ENCODE measurements around the gene MTHFD2L. TPM values are rescaled to one million over a fixed set of nuclear protein-coding genes. Genes with fewer than 3 reads are reported as not detected.
"Not testable (repeated sequence)": the region's sequence is repeated elsewhere in the genome, so short reads cannot be mapped to it uniquely, and the experiment has no call there.

Gene MTHFD2L
- total and polyA plus RNA-seq, 8 donors: 9.1 to 19.1 (median 16.6) TPM

- no peak overlapping the region for H3K4me3 ChIP-seq
- no peak for ATAC-seq
These were observed 180.9 kb downstream of the MTHFD2L start for GRCh38 chr4:74338792-74339333.

GRCh38 chr4:74339501-74339900, 181.6 kb downstream of the MTHFD2L start:
- Histone ChIP-seq H3K4me1 (peaks cover 0 to 8% of the 10 kb centered on the region in 2 donors), H3K4me3 (no peak overlapping the region), H3K36me3 (no peaks in the 10 kb centered on the region), H3K9me3 (peaks cover 0 to 15% of the 10 kb centered on the region in 2 donors), H3K27me3 (no peaks in the 10 kb centered on the region), H3K27ac (no peak overlapping the region)
- no peak for TF ChIP-seq CTCF (IDR thresholded peaks at IDR 0.05)
- intact Hi-C loops (cut with DNase I): no loop called here
- ATAC-seq (no peak), DNase-seq (no peak)

More at GRCh38 chr4:74338792-74339333, 180.9 kb downstream of the MTHFD2L start:
- DNase-seq: peak in 2 of 4 donors; percentile 1 to 8
- Histone ChIP-seq H3K27ac (no peak overlapping the region), H3K4me1 (peaks cover 0 to 8% of the 10 kb centered on the region in 2 donors), H3K36me3 (no peaks in the 10 kb centered on the region), H3K27me3 (no peaks in the 10 kb centered on the region), H3K9me3 (peaks cover 0 to 9% of the 10 kb centered on the region in 2 donors)
- TF ChIP-seq CTCF (IDR thresholded peaks at IDR 0.05): no peak
- intact Hi-C loops (cut with DNase I): no loop called here

- DNase-seq; H3K4me3 ChIP-seq; H3K27ac ChIP-seq; intact Hi-C loops (cut with DNase I); ATAC-seq; H3K27me3 ChIP-seq; H3K4me1 ChIP-seq; H3K36me3 ChIP-seq: not testable (repeated sequence)
- H3K9me3 ChIP-seq: peaks cover 0 to 21% of the 10 kb centered on the region in 2 donors
These were observed 182.5 kb downstream of the MTHFD2L start for GRCh38 chr4:74340421-74340820.

- ATAC-seq (no peak), DNase-seq (no peak)
- no peak for TF ChIP-seq CTCF (IDR thresholded peaks at IDR 0.05)
- H3K36me3 ChIP-seq: no peaks in the 10 kb centered on the region
- intact Hi-C loops (cut with DNase I): no loop called here
- no peak overlapping the region for H3K4me3 ChIP-seq
- H3K27me3 ChIP-seq: no peaks in the 10 kb centered on the region
- peaks cover 0 to 6% of the 10 kb centered on the region in 2 donors for H3K4me1 ChIP-seq
- no peak overlapping the region for H3K27ac ChIP-seq
- peaks cover 0 to 21% of the 10 kb centered on the region in 2 donors for H3K9me3 ChIP-seq
These were observed 186.1 kb downstream of the MTHFD2L start for GRCh38 chr4:74344031-74344430.

Other genes starting within 250 kb of the MTHFD2L start
- gene PF4, start 176.1 kb upstream of the MTHFD2L start, total RNA-seq: 1 to 10 TPM; 1.8 to 3.6 TPM
- gene PF4, start 176.1 kb upstream of the MTHFD2L start, polyA plus RNA-seq (ENCODE audit: insufficient read length in 6 of 6): 10 to 100 TPM in 5 of 6 donors, 1 to 10 TPM in 1; 9.4 to 17.8 (median 13.5) TPM
- gene PPBP, start 169.9 kb upstream of the MTHFD2L start, total RNA-seq: 10 to 100 TPM in 1 of 2 donors, 1 to 10 TPM in 1; 2.6 to 10.4 TPM
- gene PPBP, start 169.9 kb upstream of the MTHFD2L start, polyA plus RNA-seq (ENCODE audit: insufficient read length in 6 of 6): 10 to 100 TPM; 20.2 to 49.8 (median 37.1) TPM
- gene CXCL5, start 159.4 kb upstream of the MTHFD2L start, total RNA-seq: 10 to 100 TPM in 1 of 2 donors, 1 to 10 TPM in 1; 2.5 to 35.0 TPM
- gene CXCL5, start 159.4 kb upstream of the MTHFD2L start, polyA plus RNA-seq (ENCODE audit: insufficient read length in 6 of 6): under 1 TPM; 0.14 to 0.45 (median 0.24) TPM
- 10 to 100 TPM; 12.4 to 15.2 TPM for gene CXCL3, start 119.4 kb upstream of the MTHFD2L start, total RNA-seq
- gene CXCL3, start 119.4 kb upstream of the MTHFD2L start, polyA plus RNA-seq (ENCODE audit: insufficient read length in 6 of 6): 1 to 10 TPM in 3 of 6 donors, under 1 TPM in 3; 0.49 to 2.1 (median 0.95) TPM
- 100 to 1,000 TPM in 1 of 2 donors, 10 to 100 TPM in 1; 64.4 to 114 TPM for gene CXCL2, start 58.9 kb upstream of the MTHFD2L start, total RNA-seq
- 1 to 10 TPM in 5 of 6 donors, under 1 TPM in 1; 0.94 to 9.3 (median 2.0) TPM for gene CXCL2, start 58.9 kb upstream of the MTHFD2L start, polyA plus RNA-seq (ENCODE audit: insufficient read length in 6 of 6)
- gene EPGN, start 150.4 kb downstream of the MTHFD2L start, total RNA-seq: under 1 TPM in 1 of 2 donors, not detected in 1; 0.92 TPM
- under 1 TPM in 1 of 6 donors, not detected in 5; 0.24 TPM for gene EPGN, start 150.4 kb downstream of the MTHFD2L start, polyA plus RNA-seq (ENCODE audit: insufficient read length in 6 of 6)
- gene EREG, start 207.0 kb downstream of the MTHFD2L start, total RNA-seq: 1 to 10 TPM in 1 of 2 donors, under 1 TPM in 1; 0.68 to 3.6 TPM
- under 1 TPM; 0.14 to 0.64 (median 0.21) TPM for gene EREG, start 207.0 kb downstream of the MTHFD2L start, polyA plus RNA-seq (ENCODE audit: insufficient read length in 6 of 6)

All from left lung (tissue), 10 donors.